Measurements from ENCODE around the gene ULK1.

Gene ULK1

DNA sequence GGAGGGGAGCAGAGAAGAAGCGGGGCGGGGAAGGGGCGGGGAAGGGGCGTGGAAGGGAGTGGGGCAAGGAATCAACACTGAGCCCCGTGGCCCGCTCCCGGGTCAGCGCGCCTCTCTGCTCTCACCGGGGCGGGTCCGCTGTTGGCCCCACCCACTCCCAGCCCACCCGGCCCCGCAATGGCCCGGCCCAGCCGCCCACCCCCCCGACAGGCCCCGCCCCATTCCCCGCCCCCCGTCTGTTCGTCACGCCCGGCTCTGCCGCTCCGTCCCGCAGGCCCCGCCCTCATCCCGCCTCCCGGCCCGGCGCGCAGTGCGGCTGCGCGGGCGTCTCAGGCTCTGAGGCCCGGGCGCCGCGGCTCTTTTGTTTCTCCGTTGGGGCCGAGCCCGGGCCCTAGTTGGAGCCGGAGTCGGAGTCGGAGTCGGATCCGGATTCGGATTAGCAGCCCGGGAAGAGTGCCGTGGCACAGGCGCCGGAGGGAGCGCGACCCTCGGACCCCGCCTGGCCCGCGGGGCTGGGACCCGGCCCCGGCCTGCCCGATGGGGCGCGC, at the start of gene ULK1:
Gene ULK1, plus strand, starts transcription at position 310 of the 548 bp plus-strand sequence. CDS start 380 bp downstream, outside the sequence.
- DNase-seq (ENCODE audit: low read depth in 2 of 2, low spot score in 1 of 2) = peak; percentile 75 to 86

DNA sequence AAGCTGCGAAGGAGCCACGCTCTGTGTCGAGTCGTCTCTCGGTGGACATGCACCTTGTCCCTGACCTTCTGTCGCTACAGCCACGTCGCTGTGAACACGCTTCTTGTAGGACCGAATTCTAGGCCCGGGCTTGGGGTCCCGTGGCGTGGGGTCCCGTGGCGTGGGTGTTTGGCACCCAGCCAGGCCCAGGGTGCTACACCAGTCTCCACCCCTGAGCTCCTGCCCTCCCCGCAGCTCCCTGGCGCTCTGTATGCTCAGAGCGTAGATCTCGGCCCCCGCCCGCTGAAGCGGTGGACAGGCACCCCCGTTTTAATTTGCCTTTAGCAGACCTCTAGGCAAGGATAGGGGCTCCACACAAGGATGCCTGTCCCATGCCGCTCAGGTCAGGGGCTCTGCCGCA, 49.8 kb upstream of the ULK1 start:
- DNase-seq (ENCODE audit: low read depth in 2 of 2, low spot score in 1 of 2) = no peak

DNA sequence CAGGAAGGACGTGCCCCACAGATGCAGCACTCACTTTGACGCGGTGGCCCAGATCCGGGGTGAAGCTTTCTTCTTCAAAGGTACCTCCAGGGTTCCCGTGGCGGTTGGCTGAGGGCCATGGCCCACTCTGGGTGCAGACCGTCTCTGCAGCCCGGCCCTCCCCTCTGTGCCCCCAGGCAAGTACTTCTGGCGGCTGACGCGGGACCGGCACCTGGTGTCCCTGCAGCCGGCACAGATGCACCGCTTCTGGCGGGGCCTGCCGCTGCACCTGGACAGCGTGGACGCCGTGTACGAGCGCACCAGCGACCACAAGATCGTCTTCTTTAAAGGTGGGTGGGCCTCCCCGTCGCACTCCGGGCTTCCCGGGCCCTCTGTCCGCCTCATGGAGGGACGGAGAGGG, 49.3 kb upstream of the ULK1 start:
- DNase-seq (ENCODE audit: low read depth in 2 of 2, low spot score in 1 of 2) = no peak

DNA sequence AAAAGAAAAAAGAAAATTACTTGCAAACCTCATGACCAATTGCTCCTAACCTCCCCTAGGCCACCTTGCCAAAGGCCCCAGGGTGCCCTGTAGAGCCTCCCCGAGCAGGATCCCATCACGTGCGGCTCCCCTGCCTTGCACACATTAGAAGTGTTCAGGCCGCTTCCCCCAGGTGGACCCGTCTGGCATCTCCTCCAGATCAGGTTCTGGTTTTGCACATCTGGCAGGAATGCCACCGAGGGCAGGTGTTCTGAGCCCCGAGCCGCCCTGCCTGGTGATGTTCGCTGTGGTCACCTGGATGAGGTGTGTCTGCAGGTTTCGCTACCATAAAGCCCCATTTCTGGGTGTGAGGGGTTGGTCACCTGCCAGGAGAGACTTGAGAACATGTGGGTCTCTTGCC, 47.0 kb upstream of the ULK1 start:
- DNase-seq (ENCODE audit: low read depth in 2 of 2, low spot score in 1 of 2) = no peak

DNA sequence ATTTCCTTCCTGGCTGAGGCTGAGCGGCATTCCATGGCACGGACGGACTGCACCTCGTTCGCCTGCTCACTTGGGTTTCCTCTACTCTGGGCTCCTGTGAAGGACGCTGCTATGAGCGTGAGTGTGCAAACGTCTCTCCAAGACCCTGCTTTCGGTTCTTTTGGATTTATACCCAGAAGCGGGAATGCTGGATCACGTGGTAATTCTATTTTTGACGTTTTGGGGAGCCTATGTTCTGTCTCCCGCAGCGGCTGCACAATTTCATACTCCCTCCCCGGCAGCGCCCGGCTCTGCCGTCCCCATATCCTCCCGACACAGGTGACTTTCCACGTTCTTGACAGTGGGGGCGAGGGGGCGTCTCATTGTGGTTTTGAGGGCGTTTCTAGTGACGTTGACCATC, 45.7 kb upstream of the ULK1 start:
- DNase-seq (ENCODE audit: low read depth in 2 of 2, low spot score in 1 of 2) = no peak

DNA sequence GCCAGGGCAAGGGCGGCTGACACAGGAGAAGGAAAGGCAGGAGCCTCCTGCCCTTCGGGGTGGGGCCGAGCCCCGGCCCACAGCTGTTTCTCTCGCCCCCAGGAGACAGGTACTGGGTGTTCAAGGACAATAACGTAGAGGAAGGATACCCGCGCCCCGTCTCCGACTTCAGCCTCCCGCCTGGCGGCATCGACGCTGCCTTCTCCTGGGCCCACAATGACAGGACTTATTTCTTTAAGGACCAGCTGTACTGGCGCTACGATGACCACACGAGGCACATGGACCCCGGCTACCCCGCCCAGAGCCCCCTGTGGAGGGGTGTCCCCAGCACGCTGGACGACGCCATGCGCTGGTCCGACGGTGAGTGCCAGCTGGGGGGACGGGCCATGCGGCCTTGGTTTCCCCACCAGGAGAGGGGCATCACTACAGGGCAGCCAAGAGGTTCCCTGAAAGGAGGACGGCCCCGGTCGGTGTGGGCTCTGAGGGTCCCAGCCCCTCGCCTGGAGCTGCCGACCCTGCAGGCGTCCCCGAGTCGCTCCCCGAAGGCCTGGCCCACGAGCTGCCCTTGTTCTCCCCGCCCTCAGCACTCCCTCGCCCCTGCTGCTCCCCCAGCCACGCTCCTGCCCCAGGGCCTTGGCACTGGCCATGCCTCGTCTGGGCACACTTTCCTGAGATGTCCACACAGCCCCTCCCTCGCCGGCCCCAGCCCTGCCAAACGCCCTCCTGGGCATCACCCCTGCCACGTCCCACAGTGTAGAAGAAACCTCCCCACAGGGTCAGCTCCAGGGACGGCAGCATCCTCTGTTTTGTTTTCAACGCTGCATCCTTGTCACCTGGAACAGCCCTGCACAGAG, 44.5 kb upstream of the ULK1 start:
- DNase-seq (ENCODE audit: low read depth in 2 of 2, low spot score in 1 of 2) = no peak

DNA sequence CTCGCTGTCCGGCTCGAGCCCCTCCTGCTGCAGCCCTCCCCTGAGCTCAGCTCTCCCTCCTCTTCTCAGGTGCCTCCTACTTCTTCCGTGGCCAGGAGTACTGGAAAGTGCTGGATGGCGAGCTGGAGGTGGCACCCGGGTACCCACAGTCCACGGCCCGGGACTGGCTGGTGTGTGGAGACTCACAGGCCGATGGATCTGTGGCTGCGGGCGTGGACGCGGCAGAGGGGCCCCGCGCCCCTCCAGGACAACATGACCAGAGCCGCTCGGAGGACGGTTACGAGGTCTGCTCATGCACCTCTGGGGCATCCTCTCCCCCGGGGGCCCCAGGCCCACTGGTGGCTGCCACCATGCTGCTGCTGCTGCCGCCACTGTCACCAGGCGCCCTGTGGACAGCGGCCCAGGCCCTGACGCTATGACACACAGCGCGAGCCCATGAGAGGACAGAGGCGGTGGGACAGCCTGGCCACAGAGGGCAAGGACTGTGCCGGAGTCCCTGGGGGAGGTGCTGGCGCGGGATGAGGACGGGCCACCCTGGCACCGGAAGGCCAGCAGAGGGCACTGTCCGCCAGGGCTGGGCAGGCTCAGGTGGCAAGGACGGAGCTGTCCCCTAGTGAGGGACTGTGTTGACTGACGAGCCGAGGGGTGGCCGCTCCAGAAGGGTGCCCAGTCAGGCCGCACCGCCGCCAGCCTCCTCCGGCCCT, 43.4 kb upstream of the ULK1 start:
- DNase-seq (ENCODE audit: low read depth in 2 of 2, low spot score in 1 of 2) = no peak

DNA sequence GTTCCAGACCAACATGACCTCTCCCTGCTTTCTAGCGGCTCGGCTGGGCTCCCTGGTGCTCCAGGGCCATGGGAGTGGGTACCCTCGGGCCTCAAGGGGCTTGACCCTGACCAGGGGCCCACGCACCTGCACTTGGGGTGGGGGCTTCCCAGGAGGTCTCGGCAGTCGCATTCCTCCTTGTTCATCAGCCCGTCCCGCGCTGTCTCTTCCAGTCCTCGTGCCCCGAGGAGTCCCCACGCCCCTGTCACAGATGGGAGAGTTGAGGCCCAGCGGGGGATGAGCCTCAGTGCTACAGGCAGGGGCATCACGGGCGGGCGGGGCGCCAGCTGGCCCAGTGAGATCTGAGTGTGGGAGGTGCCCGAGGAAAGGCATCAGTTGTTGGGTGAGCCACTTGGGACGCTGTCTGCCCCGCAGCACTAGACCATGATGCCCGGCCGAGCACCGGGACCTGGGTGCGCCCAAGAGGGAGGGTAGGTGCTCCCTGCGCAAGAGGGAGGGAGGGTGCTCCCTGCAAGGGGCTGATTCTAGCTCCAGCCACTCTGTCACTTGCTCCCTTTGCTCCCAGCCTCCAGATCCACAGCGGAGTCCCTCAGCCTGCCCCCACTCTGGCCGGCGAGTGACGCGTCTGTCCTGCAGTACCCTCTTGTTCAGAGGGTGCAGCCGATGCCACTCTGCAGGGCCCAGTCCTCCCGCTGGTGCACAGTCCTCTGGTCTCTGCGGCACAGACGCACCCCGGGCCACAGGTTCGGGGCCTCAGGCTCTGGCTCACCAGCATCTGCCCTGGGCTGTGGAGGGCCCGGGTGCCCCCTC, 42.5 kb upstream of the ULK1 start:
- DNase-seq (ENCODE audit: low read depth in 2 of 2, low spot score in 1 of 2) = no peak

DNA sequence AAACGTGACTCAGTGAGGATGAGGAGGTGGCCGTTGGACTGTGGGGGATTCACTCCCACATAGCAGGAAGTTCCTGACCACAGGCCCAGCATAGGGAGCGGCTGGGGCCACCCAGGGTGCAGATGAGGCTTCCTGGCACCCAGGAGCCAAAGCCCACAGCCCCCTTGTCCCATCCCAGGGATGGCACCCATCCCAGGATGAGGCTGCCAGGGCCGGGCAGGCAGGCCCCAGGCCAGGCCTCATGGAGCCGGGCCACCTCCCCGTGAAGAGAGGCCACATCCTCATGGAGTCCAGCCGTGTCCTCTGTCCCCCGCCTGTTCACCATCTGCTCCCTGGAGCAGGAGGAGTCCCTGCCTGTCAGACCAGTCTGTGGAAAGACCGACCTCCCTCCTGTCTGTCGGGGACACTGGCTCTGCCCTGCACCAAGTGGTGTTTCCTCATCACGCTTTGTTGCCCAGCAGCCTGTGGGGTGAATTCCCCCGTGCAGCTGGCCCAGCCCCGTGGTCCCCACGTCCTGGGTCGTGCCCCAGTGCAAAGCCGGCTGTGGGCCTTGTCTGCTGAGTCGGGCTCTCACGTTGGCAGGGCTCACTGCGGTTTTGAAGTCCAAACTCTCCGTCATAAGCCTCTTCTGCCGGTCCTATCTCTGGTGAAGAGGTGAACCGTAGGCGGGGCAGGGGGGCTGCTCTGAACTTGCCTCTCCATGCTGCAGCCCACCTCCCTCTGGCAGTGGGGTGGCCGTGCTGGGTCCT, 41.7 kb upstream of the ULK1 start:
- no peak for DNase-seq (ENCODE audit: low read depth in 2 of 2, low spot score in 1 of 2)

DNA sequence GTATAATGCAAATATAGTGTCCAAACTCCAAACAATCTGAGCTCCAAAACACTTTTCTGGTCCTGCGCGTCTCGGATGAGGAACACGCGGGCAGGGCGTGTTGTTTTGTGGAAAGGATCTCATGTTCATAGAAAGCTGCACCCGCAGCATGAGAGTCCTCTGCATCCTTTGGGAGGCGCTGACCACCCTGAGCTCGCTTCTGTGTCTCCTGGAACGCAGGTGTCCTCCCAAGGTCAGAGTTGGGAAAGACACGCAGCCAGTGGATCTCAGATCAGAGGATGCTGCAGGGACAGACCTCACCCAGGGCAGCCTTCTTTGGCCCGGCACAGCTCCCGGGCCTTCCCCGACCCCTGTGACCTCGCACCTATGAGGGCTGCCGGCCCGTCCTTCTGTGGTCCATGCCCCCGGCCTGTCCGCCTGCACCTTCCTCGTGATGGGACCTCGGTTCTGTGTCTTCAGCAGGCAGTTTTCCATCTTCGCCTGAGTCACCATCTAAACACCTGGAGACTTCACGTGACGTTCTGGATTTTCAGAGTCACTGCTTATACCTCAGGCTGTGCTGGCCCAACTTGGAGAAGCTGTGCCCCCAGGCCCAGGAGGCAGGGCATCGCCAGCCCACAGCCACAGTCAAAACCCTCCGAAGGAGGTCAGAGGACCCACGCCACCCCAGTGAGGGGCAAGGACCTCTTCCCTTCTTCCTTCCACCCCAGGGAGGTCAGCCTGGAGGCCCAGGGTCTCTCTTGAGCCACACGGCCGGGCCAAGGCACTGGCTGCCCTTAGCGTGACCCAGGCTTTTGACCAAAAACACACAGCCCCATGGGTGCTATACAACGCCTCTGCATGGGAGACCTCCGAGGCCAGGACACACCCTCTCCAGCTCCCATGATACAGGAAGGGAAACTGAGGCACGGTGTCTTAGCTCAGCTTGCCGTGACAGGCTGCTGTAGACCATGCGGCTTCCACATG, 40.3 kb upstream of the ULK1 start:
- DNase-seq (ENCODE audit: low read depth in 2 of 2, low spot score in 1 of 2) = no peak

DNA sequence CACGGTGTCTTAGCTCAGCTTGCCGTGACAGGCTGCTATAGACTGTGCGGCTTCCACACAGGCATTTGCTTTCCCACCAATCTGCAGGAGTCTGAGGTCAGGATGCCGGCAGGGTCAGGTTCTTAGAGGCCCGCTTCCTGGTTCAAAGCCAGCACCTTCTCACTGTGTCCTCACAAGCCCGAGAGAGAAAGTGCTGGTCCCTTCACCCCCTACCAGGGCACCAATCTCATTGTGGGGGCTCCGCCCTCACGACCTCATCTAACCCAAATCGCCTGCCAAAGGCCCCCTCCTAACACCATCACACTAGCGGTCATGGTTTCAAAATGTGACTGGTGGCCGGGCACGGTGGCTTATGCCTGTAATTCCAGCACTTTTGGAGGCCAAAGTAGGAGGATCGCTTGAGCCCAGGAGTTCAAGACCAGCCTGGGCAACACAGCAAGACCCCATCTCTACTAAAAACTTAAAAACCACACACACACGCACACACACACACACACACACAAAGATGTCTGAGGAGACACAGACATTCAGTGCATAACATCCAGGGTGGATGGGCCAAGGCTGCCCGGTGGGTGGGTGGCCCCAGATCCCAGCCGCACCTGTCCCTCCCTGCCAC, 39.5 kb upstream of the ULK1 start:
- no peak for DNase-seq (ENCODE audit: low read depth in 2 of 2, low spot score in 1 of 2)

DNA sequence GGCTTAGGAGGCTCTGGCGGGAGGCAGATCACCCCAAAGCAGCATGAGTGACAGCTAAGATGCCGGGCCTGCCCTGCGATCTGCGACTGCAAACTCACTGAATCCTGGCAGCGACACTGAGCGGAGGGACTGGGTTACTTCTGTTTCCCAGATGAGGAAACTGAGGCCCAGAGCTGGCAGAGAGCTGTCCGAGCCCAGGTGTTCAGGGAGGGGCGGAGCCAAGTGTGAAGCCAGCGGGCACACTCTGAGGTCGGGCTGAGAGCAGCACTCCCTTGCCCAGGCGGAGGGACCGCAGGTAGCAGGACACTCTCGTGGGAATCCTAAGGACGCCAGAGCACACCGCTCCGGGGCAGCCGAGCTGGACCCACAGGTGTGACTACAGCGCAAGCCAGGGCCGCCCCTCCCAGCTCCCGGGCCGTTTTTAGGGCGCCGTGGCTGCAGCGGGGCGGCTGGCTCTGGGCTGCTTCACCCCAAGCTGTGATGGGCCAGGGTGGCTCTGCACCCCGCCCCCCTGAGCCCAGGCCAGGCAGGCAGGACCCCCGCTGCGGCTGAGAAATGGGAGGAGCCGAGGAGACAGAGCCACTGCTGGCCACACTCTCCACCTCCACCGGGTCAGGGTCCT, 38.8 kb upstream of the ULK1 start:
- no peak for DNase-seq (ENCODE audit: low read depth in 2 of 2, low spot score in 1 of 2)

DNA sequence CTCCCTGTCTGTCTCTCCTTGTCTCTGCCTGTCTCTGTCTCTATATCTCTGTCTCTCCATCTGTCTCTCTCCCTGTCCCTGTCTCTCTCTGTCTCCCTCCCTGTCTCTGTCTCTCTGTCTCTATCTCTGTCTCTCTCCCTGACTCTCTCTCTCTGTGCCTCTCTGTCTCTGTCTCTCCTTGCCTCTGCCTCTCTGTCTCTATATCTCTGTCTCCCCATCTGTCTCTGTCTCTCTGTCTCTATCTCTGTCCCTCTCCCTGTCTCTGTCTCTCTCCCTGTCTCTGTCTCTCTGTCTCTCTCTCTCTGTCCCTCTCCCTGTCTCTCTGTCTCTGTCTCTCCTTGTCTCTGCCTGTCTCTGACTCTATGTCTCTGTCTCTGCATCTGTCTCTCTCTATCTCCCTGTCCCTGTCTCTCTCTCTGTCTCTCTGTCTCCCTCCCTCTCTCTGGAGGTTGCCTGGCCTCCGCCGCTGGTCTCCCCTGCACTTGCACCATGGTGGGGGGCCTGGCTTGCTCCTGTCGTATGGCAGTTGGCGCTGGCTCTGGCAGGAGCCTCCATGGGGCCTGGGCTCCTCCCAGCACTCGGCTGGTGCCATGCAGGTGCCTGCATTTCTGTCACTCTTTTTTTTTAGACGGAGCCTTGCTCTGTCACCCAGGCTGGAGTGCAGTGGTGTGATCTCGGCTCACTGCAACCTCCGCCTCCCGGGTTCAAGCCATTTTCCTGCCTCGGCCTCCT, 37.9 kb upstream of the ULK1 start:
- DNase-seq (ENCODE audit: low read depth in 2 of 2, low spot score in 1 of 2) = no peak

DNA sequence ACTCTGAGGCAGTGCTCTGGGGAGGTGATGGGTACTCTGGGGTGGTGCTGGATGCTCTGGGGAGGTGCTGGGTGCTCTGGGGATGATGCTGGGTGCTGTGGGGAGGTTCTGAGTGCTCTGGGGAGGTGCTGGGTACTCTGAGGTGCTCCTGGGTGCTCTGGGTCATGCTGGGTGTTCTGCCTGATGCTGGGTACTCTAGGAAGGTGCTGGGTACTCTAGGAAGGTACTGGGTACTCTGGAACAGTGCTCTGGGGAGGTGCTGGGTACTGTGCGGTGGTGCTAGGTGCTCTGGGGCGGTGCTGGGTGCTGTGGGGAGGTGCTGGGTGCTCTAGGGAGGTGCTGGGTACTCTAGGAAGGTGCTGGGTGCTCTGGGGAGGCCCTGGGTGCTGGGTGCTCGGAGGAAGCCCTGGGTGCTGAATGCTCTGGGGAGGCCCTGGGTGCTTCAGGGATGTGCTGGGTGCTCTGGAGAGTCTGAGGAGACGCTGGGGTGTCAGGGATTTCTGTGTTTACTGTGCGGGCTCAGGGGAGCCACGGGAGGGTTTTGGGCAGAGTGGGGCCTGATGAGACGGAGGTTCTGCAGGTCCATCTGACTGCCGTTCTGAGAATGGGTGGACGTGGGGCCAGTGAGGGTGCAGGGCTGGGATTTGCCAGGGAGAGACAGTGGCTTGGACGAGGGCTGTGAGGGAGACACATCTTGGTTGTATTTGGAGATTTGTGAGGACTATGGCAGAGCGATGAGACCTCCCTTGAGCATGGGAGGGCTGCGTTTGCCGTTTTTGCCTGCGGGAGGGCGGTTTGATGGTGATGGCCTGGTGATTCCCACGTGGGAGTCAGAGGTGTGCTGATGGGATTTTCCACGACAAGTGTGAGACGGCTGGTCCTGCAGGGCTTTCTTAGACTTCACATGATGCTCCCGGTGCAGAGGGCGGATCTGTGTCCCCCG, 36.2 kb upstream of the ULK1 start:
- no peak for DNase-seq (ENCODE audit: low read depth in 2 of 2, low spot score in 1 of 2)

DNA sequence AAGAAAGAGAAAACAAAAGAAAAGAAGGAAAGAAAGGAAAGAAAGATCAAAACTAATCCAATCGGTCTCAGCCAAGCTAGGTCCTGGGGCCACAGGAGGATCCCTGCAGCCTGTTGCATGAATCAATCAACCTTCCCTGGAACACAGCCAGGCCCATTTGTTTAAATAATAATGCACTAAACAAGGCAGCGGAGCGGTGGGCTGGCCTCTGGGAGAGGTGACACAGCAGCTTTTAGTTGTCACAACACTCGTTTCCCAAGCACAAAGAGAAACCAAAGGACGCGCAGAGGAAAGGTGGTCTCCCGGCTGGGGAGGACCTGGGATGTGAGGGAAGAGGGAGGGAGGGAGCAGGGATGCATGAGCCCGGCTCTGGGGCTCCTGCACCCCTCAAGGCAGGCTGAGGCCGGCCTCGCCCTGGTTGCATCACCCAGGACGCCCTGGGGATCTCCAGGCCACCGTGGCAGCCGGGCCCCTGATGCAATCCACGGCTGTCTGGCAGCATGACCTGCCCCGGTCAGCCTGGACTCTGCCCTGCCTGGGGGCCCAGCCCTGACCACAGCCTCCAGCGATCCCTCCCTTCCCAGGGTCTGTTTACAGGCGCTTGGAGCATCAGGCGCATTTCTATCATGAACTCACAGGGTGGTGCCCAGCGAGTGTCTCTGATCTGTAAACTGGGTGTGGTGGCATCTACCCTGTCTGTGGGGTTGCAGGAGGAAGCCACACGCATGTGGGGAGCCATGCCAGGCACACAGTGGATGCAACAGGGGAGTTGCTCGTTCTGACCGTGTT, 33.8 kb upstream of the ULK1 start:
- no peak for DNase-seq (ENCODE audit: low read depth in 2 of 2, low spot score in 1 of 2)
